ENCODE data around the gene RNF34.

RNF34 gene

GRCh38 chr12:121464331-121464730 lies 64.4 kb downstream of the RNF34 start:
- H3K4me3 ChIP-seq (replicated peaks; ENCODE audit: insufficient read depth, low read length) = no peak overlapping the region
- no peak for TF ChIP-seq GABPA (IDR thresholded peaks at IDR 0.05; ENCODE audit: low read depth)
- no peak overlapping the region for H3K27ac ChIP-seq (replicated peaks)
- DNase-seq (ENCODE audit: low read depth in 1 of 2, low spot score in 1 of 2) = no peak
- H3K27me3 ChIP-seq (ENCODE audit: insufficient read depth, poor library complexity, severe bottlenecking) = no peaks in the 10 kb centered on the region

GRCh38 chr12:121465921-121466793 lies 66.2 kb downstream of the RNF34 start:
- TF ChIP-seq SPI1 (IDR thresholded peaks at IDR 0.05; ENCODE audit: borderline replicate concordance, low read depth) = peak; percentile 98
- no peak for TF ChIP-seq REST (IDR thresholded peaks at IDR 0.05; ENCODE audit: insufficient replicate concordance, low read depth)
- Histone ChIP-seq H3K4me3 (replicated peaks; ENCODE audit: insufficient read depth, low read length) (peak overlapping the region; percentile 66), H3K27ac (replicated peaks) (peak overlapping the region; percentile 82), H3K27me3 (ENCODE audit: insufficient read depth, poor library complexity, severe bottlenecking) (no peaks in the 10 kb centered on the region)
- peak; percentile 25 to 50 for DNase-seq (ENCODE audit: low read depth in 1 of 2, low spot score in 1 of 2)

GRCh38 chr12:121466794-121467637 lies 67.1 kb downstream of the RNF34 start:
- Histone ChIP-seq H3K4me3 (replicated peaks; ENCODE audit: insufficient read depth, low read length) (peak overlapping the region; percentile 66), H3K27ac (replicated peaks) (no peak overlapping the region), H3K27me3 (ENCODE audit: insufficient read depth, poor library complexity, severe bottlenecking) (no peaks in the 10 kb centered on the region)
- TF ChIP-seq REST (IDR thresholded peaks at IDR 0.05; ENCODE audit: insufficient replicate concordance, low read depth) = no peak
- TF ChIP-seq CTCF (IDR thresholded peaks at IDR 0.05; ENCODE audit: insufficient read depth, low read length) = no peak
- TF ChIP-seq POLR2AphosphoS5 (IDR thresholded peaks at IDR 0.05; ENCODE audit: low read depth) = peak; percentile 44; the same call in 1 of the 2 replicates
- TF ChIP-seq SPI1 (IDR thresholded peaks at IDR 0.05; ENCODE audit: borderline replicate concordance, low read depth) = no peak
- peak; percentile 82 to 88 for DNase-seq (ENCODE audit: low read depth in 1 of 2, low spot score in 1 of 2)

- no peak for DNase-seq (ENCODE audit: low read depth in 1 of 2, low spot score in 1 of 2)
- TF ChIP-seq GABPA (IDR thresholded peaks at IDR 0.05; ENCODE audit: low read depth) = no peak
- TF ChIP-seq SPI1 (IDR thresholded peaks at IDR 0.05; ENCODE audit: borderline replicate concordance, low read depth) = no peak
- TF ChIP-seq REST (IDR thresholded peaks at IDR 0.05; ENCODE audit: insufficient replicate concordance, low read depth) = no peak
- no peak for TF ChIP-seq CTCF (IDR thresholded peaks at IDR 0.05; ENCODE audit: insufficient read depth, low read length)
- 0 out of 2 replicates have a peak, but pooled peaks have one; percentile 5 for TF ChIP-seq POLR2AphosphoS5 (IDR thresholded peaks at IDR 0.05; ENCODE audit: low read depth)
- Histone ChIP-seq H3K4me3 (replicated peaks; ENCODE audit: insufficient read depth, low read length) (peak overlapping the region; percentile 63), H3K27me3 (ENCODE audit: insufficient read depth, poor library complexity, severe bottlenecking) (no peaks in the 10 kb centered on the region), H3K27ac (replicated peaks) (peak overlapping the region; percentile 30; the same call in 1 of the 2 replicates)
Observed at GRCh38 chr12:121467638-121468498, 68.0 kb downstream of the RNF34 start.
